ENCODE measurements around the gene DENND1B. TPM values are rescaled to one million over a fixed set of nuclear protein-coding genes. Genes with fewer than 3 reads are reported as not detected.

Gene DENND1B
- total RNA-seq, 1 donor from 2014 or later, result 26.9 TPM

GRCh38 chr1:197740992-197741391 lies 34.3 kb downstream of the DENND1B start:
- Histone ChIP-seq H3K4me1 (peaks cover 60% of the 10 kb centered on the region), H3K36me3 (no peaks in the 10 kb centered on the region), H3K4me3 (no peak overlapping the region), H3K27ac (replicated peaks) (no peak overlapping the region), H3K27me3 (ENCODE audit: low read depth) (no peaks in the 10 kb centered on the region), H3K9me3 (replicated peaks) (no peaks in the 10 kb centered on the region)
- TF ChIP-seq CTCF (IDR thresholded peaks at IDR 0.05; ENCODE audit: borderline replicate concordance), result no peak
- no peak for DNase-seq
- intact Hi-C loops (cut with micrococcal nuclease), result no loop called here

GRCh38 chr1:197738927-197739326 lies 36.4 kb downstream of the DENND1B start:
- no peak for TF ChIP-seq CTCF (IDR thresholded peaks at IDR 0.05; ENCODE audit: borderline replicate concordance)
- no peak for DNase-seq
- Histone ChIP-seq H3K4me3 (no peak overlapping the region), H3K4me1 (peaks cover 60% of the 10 kb centered on the region), H3K27ac (replicated peaks) (no peak overlapping the region), H3K27me3 (ENCODE audit: low read depth) (no peaks in the 10 kb centered on the region), H3K9me3 (replicated peaks) (no peaks in the 10 kb centered on the region), H3K36me3 (no peaks in the 10 kb centered on the region)
- intact Hi-C loops (cut with micrococcal nuclease), result no loop called here

GRCh38 chr1:197737916-197738315 lies 37.4 kb downstream of the DENND1B start:
- Histone ChIP-seq H3K4me3 (no peak overlapping the region), H3K27me3 (ENCODE audit: low read depth) (no peaks in the 10 kb centered on the region), H3K27ac (replicated peaks) (no peak overlapping the region), H3K36me3 (no peaks in the 10 kb centered on the region), H3K9me3 (replicated peaks) (no peaks in the 10 kb centered on the region), H3K4me1 (peaks cover 61% of the 10 kb centered on the region)
- no peak for TF ChIP-seq CTCF (IDR thresholded peaks at IDR 0.05; ENCODE audit: borderline replicate concordance)
- intact Hi-C loops (cut with micrococcal nuclease), result no loop called here
- no peak for DNase-seq

GRCh38 chr1:197736685-197737084 lies 38.6 kb downstream of the DENND1B start:
- Histone ChIP-seq H3K27me3 (ENCODE audit: low read depth) (no peaks in the 10 kb centered on the region), H3K36me3 (no peaks in the 10 kb centered on the region), H3K4me3 (no peak overlapping the region), H3K27ac (replicated peaks) (no peak overlapping the region), H3K9me3 (replicated peaks) (no peaks in the 10 kb centered on the region), H3K4me1 (peaks cover 58% of the 10 kb centered on the region)
- no peak for DNase-seq
- no peak for TF ChIP-seq CTCF (IDR thresholded peaks at IDR 0.05; ENCODE audit: borderline replicate concordance)
- intact Hi-C loops (cut with micrococcal nuclease), result no loop called here

- Histone ChIP-seq H3K36me3 (no peaks in the 10 kb centered on the region), H3K9me3 (replicated peaks) (no peaks in the 10 kb centered on the region), H3K27me3 (ENCODE audit: low read depth) (no peaks in the 10 kb centered on the region), H3K4me3 (no peak overlapping the region), H3K27ac (replicated peaks) (no peak overlapping the region), H3K4me1 (peaks cover 46% of the 10 kb centered on the region)
- TF ChIP-seq CTCF (IDR thresholded peaks at IDR 0.05; ENCODE audit: borderline replicate concordance), result no peak
- intact Hi-C loops (cut with micrococcal nuclease), result no loop called here
- no peak for DNase-seq
These were observed 39.8 kb downstream of the DENND1B start for GRCh38 chr1:197735461-197735860.

GRCh38 chr1:197733324-197733723 lies 42.0 kb downstream of the DENND1B start:
- no peak overlapping the region for H3K4me3 ChIP-seq
- DNase-seq, result no peak
- TF ChIP-seq CTCF (IDR thresholded peaks at IDR 0.05; ENCODE audit: borderline replicate concordance), result no peak
- H3K36me3 ChIP-seq, result no peaks in the 10 kb centered on the region
- H3K27ac ChIP-seq (replicated peaks), result no peak overlapping the region
- intact Hi-C loops (cut with micrococcal nuclease), result no loop called here
- H3K9me3 ChIP-seq (replicated peaks), result no peaks in the 10 kb centered on the region
- H3K4me1 ChIP-seq, result peaks cover 27% of the 10 kb centered on the region
- no peaks in the 10 kb centered on the region for H3K27me3 ChIP-seq (ENCODE audit: low read depth)

All from left ventricle myocardium inferior (tissue), 1 donor.